Fibroblast of mammary gland (primary cell): ENCODE data around the gene YBX2.
"Not testable (repeated sequence)": the region's sequence is repeated elsewhere in the genome, so short reads cannot be mapped to it uniquely, and the experiment has no call there.

ENCODE experiments used
- DNase-seq: peaks from one replicate; pipeline ENCODE4 v3.0.0-alpha.2; 2010; ENCODE audit warnings: low read depth
- H3K4me3 ChIP-seq: 2 replicates; pipeline ENCODE4 v1.5.1; 2011; ENCODE audit warnings: low read depth, mild to moderate bottlenecking, low read length, moderate library complexity; ENCODE audit not compliant: control insufficient read depth
- CTCF ChIP-seq: conservative IDR thresholded peaks from 2 replicates; pipeline ENCODE4 v1.5.1; 2011; ENCODE audit warnings: low read depth, low read length, inconsistent platforms; ENCODE audit not compliant: control insufficient read depth, insufficient read depth

Gene YBX2

GRCh38 chr17:7294614-7295153 lies at the start of gene YBX2:
Gene YBX2 (minus strand): TSS chr17:7294639. CDS start chr17:7294500, 139 bp downstream.
- no peak for DNase-seq
- TF ChIP-seq CTCF: no peak
- no peak within 1 kb of the TSS for H3K4me3 ChIP-seq

- H3K4me3 ChIP-seq: no peak overlapping the region
- no peak for TF ChIP-seq CTCF
- DNase-seq: no peak
These were observed 48.8 kb upstream of the YBX2 start for GRCh38 chr17:7343250-7343649.

GRCh38 chr17:7341842-7342241 lies 47.4 kb upstream of the YBX2 start:
- DNase-seq: no peak
- no peak overlapping the region for H3K4me3 ChIP-seq
- TF ChIP-seq CTCF: no peak

GRCh38 chr17:7340179-7340578 lies 45.7 kb upstream of the YBX2 start:
- DNase-seq: peak; percentile 44
- no peak for TF ChIP-seq CTCF
- no peak overlapping the region for H3K4me3 ChIP-seq

- not testable (repeated sequence) for H3K4me3 ChIP-seq
These were observed 43.2 kb upstream of the YBX2 start for GRCh38 chr17:7337600-7337999.

GRCh38 chr17:7336240-7337175 lies 42.1 kb upstream of the YBX2 start, which contains the start of gene ACAP1:
Gene ACAP1 (plus strand): TSS chr17:7336529. CDS start chr17:7336735, 206 bp downstream.
- H3K4me3 ChIP-seq: no peak within 1 kb of the TSS
- no peak for TF ChIP-seq CTCF
- DNase-seq: no peak

More at GRCh38 chr17:7337600-7337999, 43.2 kb upstream of the YBX2 start:
- DNase-seq: not testable (repeated sequence)

GRCh38 chr17:7335765-7336164 lies 41.3 kb upstream of the YBX2 start:
- DNase-seq: not testable (repeated sequence)

More at GRCh38 chr17:7335765-7336164, 41.3 kb upstream of the YBX2 start:
- not testable (repeated sequence) for H3K4me3 ChIP-seq
